HCT116 (cell line): ENCODE results near the gene CTTNBP2. TPM values are rescaled to one million over a fixed set of nuclear protein-coding genes. Genes with fewer than 3 reads are reported as not detected.

ENCODE experiments used
- ATF3 ChIP-seq: IDR thresholded peaks from 2 replicates; pipeline ENCODE4 v1.6.1; 2012
- CTCF ChIP-seq, 3 experiments: fragments of 200-600 bp in 1 of 3; sonication (generic) in 1 of 3; IDR thresholded peaks in 2 of 3; conservative IDR thresholded peaks in 1 of 3; 2 replicates each; pipeline ENCODE4 v1.5.1; 2012 to 2017; ENCODE audit warnings: low read depth in 2 of 3, low read length in 2 of 3, antibody characterized with exemption in 1 of 3, borderline replicate concordance in 1 of 3, control low read depth in 1 of 3, mild to moderate bottlenecking in 1 of 3, mixed read lengths in 1 of 3, mixed run types in 1 of 3, moderate library complexity in 1 of 3; ENCODE audit not compliant: insufficient read depth in 1 of 3
- POLR2A ChIP-seq: IDR thresholded peaks from 2 replicates; pipeline ENCODE4 v1.7.0; 2011; ENCODE audit warnings: borderline replicate concordance; ENCODE audit not compliant: insufficient read depth, insufficient read length; ENCODE audit errors: extremely low read depth
- RAD21 ChIP-seq: IDR thresholded peaks from 2 replicates; pipeline ENCODE4 v1.6.1; 2012; ENCODE audit warnings: low read depth, mild to moderate bottlenecking
- REST ChIP-seq: IDR thresholded peaks from 2 replicates; pipeline ENCODE4 v1.6.1; 2012; ENCODE audit warnings: low read depth
- SP1 ChIP-seq: IDR thresholded peaks from 2 replicates; pipeline ENCODE4 v1.6.1; 2012; ENCODE audit warnings: low read depth
- SRF ChIP-seq: IDR thresholded peaks from 2 replicates; pipeline ENCODE4 v1.6.1; 2012; ENCODE audit warnings: low read depth
- ZFX ChIP-seq: fragments of 450-650 bp; IDR thresholded peaks from 2 replicates; pipeline ENCODE4 v1.6.1; 2017
- ZNF274 ChIP-seq: fragments of 200-500 bp; sonication (Bioruptor generic); IDR thresholded peaks from 2 replicates; pipeline ENCODE4 v1.6.1; 2014; ENCODE audit warnings: mild to moderate bottlenecking, low read depth, low read length, inconsistent platforms
- total RNA-seq: library from RNA; stranded (reverse); gene quantifications from one replicate; pipeline ENCODE4 v1.2.1, GENCODE V29; 2021; ENCODE audit not compliant: unreplicated experiment

The CTTNBP2 gene
- total RNA-seq, 1 experiment from 2014 or later: 5.4 TPM

GRCh38 chr7:117780832-117781231 lies 92.4 kb downstream of the CTTNBP2 start (continued):
- TF ChIP-seq REST: no peak
- TF ChIP-seq ZNF274: no peak
- no peak for TF ChIP-seq SRF
- TF ChIP-seq ZFX: no peak
- no peak for TF ChIP-seq ATF3
- no peak for TF ChIP-seq RAD21
- TF ChIP-seq CTCF (IDR thresholded peaks at IDR 0.05 in 2 of 3, conservative IDR thresholded peaks at IDR 0.05 in 1 of 3; ENCODE audit: borderline replicate concordance in 1 of 3, insufficient read depth in 1 of 3, low read depth in 2 of 3, low read length in 2 of 3): no peak
- TF ChIP-seq POLR2A: no peak
- no peak for TF ChIP-seq SP1
